Stimulated activated CD4-positive, alpha-beta T cell treated with anti-CD3 and anti-CD28 coated beads, TNF-alpha, amount 100 ng/mL, for 1 hour (primary cell): Measurements from ENCODE around the gene KPRP.

Source experiments
- DNase-seq, 3 donors: peaks; one replicate each; pipeline ENCODE4 v3.0.0-alpha.2; 2020; ENCODE audit warnings: low read depth in 3 of 3, low spot score in 1 of 3

The KPRP gene

DNA sequence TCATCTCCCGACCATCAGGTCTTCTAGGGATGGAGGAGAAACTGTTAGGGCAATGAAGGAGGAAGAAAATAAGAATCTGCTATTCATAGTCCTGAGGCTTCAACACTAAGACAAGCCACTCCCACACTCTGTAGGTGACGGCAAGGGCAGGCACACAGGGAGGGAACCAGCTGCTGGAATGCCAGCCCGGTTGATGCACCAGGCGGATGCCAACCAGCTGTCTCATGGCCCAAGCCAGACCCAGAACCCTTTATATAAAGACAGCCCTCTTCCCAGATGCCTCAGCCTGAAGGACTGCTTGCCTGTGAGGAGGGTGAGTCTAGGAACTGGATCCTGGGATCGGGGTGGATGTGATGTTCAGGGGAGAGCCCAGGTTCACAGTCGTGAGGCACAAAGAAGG, at the start of gene KPRP:
Gene KPRP (plus strand): TSS at position 279 of the 400 bp plus-strand sequence. CDS start 1,564 bp downstream, outside the sequence.
- no peak for DNase-seq

DNA sequence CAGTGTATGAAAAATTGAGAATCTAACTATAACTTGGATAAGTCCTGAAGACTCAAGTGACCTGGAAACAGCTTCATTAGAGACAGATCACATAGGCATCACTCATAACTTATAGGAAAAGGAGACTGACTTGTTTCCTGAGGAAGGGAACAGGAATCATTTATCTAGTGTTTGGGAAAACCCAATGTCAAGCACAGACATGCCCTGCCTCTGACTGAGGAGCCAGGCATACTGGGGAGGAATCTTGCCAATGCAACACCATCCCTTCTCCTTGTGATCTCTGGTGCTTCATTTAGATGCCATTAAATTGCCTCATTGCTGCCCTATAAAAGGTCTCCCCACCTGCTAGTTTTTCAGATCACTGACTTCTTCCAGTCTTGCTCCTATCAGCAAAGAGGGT, 39.6 kb upstream of the KPRP start:
- no peak for DNase-seq

DNA sequence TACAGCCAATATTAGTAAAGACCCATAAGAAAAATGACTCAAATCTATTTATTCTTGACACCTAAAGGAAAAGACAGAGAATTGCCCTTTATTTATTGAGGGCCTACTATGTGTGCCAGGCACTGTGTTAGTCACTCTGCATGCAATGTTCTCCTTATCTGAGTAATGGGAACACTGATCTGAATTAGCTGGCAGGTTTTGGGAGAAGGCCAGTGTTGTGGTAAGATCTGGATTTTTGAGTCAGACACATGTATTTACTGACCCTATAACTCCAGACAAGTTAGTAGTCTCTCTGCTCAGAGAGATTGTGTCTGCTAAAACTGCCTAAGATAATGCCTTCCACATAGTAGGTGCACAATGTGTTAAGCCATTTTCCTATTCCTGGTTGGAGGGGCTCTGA, 32.6 kb upstream of the KPRP start:
- no peak for DNase-seq

- DNase-seq: no peak
These were observed 28.8 kb upstream of the KPRP start for GRCh38 chr1:152728986-152729385.

GRCh38 chr1:152735648-152736047, 22.2 kb upstream of the KPRP start:
- DNase-seq: no peak

DNA sequence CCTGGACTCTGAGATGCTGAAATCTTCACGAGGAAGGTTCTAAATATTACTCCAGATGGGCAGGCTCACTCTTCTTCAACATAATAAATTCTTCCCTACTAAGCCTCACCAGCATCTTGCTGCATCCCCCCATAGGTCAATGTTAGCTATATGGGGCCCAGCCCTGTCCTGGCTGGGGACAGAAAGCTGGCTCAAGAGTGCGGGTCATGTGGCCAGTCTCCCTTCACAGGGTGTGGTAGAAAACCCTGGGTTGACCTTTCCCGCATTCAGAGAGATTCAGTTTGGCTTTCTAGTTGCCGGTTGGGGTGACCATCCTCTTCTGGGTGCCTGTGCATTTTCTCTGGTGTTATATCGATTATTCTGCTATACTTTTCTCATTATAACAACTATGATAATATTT, 19.8 kb upstream of the KPRP start:
- DNase-seq: no peak

- no peak for DNase-seq
These were observed 18.0 kb upstream of the KPRP start for GRCh38 chr1:152739841-152740240.

GRCh38 chr1:152741656-152742055, 16.2 kb upstream of the KPRP start:
- no peak for DNase-seq

GRCh38 chr1:152743371-152744145, 14.3 kb upstream of the KPRP start:
- no peak for DNase-seq

- DNase-seq: no peak
These were observed 12.5 kb upstream of the KPRP start for GRCh38 chr1:152745289-152745704.

DNA sequence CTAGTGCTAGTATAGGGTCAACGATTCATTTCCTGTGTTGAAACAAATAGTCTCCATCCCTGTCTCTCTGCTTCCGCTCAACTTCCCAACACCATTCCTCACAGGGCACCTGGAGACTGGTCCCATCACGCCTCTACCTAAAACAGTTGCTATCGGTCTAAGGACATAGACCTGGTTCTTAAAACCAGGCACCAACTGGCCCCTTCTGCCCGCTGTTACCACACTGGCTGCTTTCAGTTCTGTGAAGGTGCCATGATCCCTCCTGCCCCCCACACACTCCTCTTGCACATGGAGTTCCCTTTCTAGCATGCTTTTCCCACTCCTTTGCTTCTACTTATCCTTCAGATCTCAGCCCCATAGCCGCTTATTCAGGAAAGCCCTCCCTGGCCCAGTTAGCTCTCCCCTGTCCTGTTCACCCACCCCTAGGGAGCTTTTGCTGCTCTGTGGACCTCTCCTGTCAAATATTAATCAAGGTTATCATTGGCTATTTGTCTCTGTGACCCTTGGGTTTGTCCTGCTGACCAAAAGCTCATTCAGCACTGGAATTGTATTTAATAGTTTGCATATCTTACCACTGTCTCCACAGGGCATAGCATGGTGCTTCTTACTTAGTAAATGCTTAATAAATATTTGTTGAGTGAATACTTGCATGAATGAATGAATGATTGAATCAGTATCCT, 11.9 kb upstream of the KPRP start:
- no peak for DNase-seq

GRCh38 chr1:152747831-152748230, 10.0 kb upstream of the KPRP start:
- DNase-seq: no peak

- DNase-seq: no peak
These were observed 5.6 kb upstream of the KPRP start for GRCh38 chr1:152752225-152752624.

DNA sequence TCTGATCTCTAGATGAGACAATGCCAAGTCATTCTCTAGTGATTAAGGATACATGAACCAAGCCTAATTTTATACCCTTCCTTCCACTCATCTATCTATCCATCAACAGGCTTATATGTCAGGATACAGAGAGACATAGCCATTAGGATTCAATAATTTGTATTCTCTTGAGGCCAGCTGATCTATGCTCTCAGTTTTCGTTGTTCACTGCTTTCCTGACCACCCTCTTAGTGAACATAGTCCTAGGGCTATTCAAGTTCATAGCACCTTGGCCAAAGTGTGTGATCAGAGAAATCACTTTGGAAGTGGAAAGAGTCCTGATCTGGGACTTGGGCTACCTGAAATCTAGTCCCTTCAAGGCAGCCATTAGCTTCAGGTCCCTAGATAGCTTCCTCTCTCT, 4.2 kb upstream of the KPRP start:
- no peak for DNase-seq

- DNase-seq: no peak
These were observed 953 bp upstream of the KPRP start for GRCh38 chr1:152756872-152757271.

DNA sequence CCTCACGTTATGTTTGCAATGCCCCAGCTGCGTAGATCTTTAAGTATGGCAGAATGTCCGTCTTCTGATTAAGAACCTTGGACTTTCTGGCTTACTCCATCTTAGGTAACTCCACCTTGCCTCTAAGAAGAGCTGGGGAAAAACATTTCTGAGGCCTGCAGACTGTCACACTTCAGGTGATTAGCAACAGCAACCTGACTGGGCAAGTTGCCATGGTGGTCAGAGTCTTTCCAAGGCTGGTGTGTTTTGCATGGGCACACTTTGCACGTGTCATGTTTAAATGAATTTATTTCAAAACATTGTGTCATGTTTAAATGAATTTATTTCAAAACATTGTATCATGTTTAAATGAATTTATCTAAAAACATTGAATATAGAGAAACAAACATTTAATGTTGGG, 811 bp downstream of the KPRP start:
- DNase-seq: no peak

DNA sequence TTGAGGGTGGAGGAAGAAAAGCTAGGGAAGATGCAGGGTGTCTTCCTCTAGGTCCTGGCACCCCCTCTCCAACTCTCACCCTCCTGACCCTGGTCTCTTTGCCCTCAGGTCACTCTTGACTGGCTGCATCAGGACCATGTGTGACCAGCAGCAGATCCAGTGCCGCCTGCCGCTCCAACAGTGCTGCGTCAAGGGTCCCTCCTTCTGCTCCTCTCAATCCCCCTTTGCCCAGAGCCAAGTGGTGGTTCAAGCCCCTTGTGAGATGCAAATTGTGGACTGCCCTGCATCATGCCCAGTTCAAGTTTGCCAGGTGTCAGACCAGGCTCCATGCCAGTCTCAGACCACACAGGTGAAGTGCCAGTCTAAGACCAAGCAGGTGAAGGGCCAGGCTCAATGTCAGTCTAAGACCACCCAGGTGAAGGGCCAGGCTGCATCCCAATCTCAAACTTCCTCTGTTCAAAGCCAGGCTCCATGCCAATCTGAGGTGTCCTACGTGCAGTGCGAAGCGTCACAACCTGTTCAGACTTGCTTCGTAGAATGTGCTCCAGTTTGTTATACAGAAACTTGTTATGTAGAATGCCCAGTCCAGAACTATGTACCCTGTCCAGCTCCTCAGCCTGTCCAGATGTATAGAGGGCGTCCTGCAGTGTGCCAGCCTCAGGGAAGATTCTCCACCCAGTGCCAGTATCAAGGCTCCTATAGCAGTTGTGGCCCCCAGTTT, 1.8 kb downstream of the KPRP start:
- DNase-seq: no peak

GRCh38 chr1:152760551-152761190, 2.8 kb downstream of the KPRP start:
- no peak for DNase-seq

GRCh38 chr1:152761609-152762213, 3.9 kb downstream of the KPRP start:
- DNase-seq: no peak

- DNase-seq: no peak
These were observed 11.2 kb downstream of the KPRP start for GRCh38 chr1:152768847-152769533.

DNA sequence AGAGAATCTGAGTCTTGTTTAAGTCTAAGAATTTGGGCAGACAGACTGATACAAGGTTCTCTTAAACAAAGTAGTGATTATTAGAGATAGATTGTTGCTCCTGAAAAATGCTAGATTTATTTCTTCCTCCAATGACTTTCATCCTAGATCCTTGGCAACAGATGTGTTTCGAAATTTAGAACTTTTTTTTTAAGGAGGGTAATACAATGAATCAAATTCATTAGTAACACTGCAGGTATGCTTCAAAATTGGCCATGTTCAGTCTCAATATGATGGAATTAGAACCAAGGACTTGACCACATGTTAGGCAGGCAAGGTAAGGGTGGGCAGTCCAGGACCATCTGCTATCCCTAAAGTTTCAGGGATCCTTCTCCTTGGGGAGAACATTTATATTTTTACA, 12.6 kb downstream of the KPRP start:
- no peak for DNase-seq
